ENCODE measurements around the gene VPS36. TPM values are rescaled to one million over a fixed set of nuclear protein-coding genes. Genes with fewer than 3 reads are reported as not detected.
A peak's percentile ranks its signal among the peaks of the same experiment; 100 is the strongest.

Gene VPS36
- total and polyA plus RNA-seq, 2 of the 13 experiments (the other 11 are each of a cell fraction or from before 2014, with no cell fraction given) = 17.2 to 22.4 TPM

GRCh38 chr13:52454820-52455676, 4.6 kb upstream of the VPS36 start, which contains the start of gene CKAP2 (continued):
- TF ChIP-seq, protein P1, sequence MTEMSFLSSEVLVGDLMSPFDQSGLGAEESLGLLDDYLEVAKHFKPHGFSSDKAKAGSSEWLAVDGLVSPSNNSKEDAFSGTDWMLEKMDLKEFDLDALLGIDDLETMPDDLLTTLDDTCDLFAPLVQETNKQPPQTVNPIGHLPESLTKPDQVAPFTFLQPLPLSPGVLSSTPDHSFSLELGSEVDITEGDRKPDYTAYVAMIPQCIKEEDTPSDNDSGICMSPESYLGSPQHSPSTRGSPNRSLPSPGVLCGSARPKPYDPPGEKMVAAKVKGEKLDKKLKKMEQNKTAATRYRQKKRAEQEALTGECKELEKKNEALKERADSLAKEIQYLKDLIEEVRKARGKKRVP (CRISPR knock-in tag; IDR thresholded peaks at IDR 0.05) = peak in 1 of 2 experiments; percentile 50; a peak in 1 of 4 replicates
- TF ChIP-seq IRF9 (CRISPR knock-in tag; IDR thresholded peaks at IDR 0.05; ENCODE audit: borderline replicate concordance) (0 out of 2 replicates have a peak, but pooled peaks have one; percentile 2), ZNF543 (CRISPR knock-in tag; IDR thresholded peaks at IDR 0.05) (0 out of 2 replicates have a peak, but pooled peaks have one; percentile 58), ZSCAN31 (CRISPR knock-in tag; IDR thresholded peaks at IDR 0.05; ENCODE audit: low read depth) (no peak; the same call in none of the 2 replicates), ZNF232 (CRISPR knock-in tag; IDR thresholded peaks at IDR 0.05; ENCODE audit: borderline replicate concordance) (0 out of 2 replicates have a peak, but pooled peaks have one; percentile 9), ZBTB2 (CRISPR knock-in tag; IDR thresholded peaks at IDR 0.05; ENCODE audit: low read depth) (peak; percentile 20; the same call in 1 of the 2 replicates), ZNF530 (CRISPR knock-in tag; IDR thresholded peaks at IDR 0.05; ENCODE audit: low read depth) (no peak), ZNF383 (CRISPR knock-in tag; IDR thresholded peaks at IDR 0.05; ENCODE audit: borderline replicate concordance) (0 out of 2 replicates have a peak, but pooled peaks have one; percentile 67), MXD3 (CRISPR knock-in tag; IDR thresholded peaks at IDR 0.05) (no peak), NFATC3 (CRISPR knock-in tag; IDR thresholded peaks at IDR 0.05) (no peak), SPEN (CRISPR knock-in tag; IDR thresholded peaks at IDR 0.05; ENCODE audit: low read depth) (0 out of 2 replicates have a peak, but pooled peaks have one; percentile 72), ARID4A (CRISPR knock-in tag; IDR thresholded peaks at IDR 0.05; ENCODE audit: borderline replicate concordance) (peak; percentile 88), ZNF768 (CRISPR knock-in tag; IDR thresholded peaks at IDR 0.05) (peak; percentile 36; the same call in 1 of the 2 replicates), ZSCAN30 (CRISPR knock-in tag; IDR thresholded peaks at IDR 0.05) (no peak), ZBTB20 (CRISPR knock-in tag; IDR thresholded peaks at IDR 0.05; ENCODE audit: borderline replicate concordance, low read depth) (peak; percentile 59; the same call in 1 of the 2 replicates), KLF12 (CRISPR knock-in tag; IDR thresholded peaks at IDR 0.05; ENCODE audit: borderline replicate concordance) (0 out of 2 replicates have a peak, but pooled peaks have one; percentile 55)
- TF ChIP-seq, protein P2, sequence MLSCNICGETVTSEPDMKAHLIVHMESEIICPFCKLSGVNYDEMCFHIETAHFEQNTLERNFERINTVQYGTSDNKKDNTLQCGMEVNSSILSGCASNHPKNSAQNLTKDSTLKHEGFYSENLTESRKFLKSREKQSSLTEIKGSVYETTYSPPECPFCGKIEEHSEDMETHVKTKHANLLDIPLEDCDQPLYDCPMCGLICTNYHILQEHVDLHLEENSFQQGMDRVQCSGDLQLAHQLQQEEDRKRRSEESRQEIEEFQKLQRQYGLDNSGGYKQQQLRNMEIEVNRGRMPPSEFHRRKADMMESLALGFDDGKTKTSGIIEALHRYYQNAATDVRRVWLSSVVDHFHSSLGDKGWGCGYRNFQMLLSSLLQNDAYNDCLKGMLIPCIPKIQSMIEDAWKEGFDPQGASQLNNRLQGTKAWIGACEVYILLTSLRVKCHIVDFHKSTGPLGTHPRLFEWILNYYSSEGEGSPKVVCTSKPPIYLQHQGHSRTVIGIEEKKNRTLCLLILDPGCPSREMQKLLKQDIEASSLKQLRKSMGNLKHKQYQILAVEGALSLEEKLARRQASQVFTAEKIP (CRISPR knock-in tag; IDR thresholded peaks at IDR 0.05; ENCODE audit: borderline replicate concordance) = no peak

Measured in HepG2 (cell line).